Measurements from ENCODE around the gene NT5DC1. TPM values are rescaled to one million over a fixed set of nuclear protein-coding genes. Genes with fewer than 3 reads are reported as not detected.

The NT5DC1 gene
- total RNA-seq, 1 donor from 2014 or later = 49.7 TPM

DNA sequence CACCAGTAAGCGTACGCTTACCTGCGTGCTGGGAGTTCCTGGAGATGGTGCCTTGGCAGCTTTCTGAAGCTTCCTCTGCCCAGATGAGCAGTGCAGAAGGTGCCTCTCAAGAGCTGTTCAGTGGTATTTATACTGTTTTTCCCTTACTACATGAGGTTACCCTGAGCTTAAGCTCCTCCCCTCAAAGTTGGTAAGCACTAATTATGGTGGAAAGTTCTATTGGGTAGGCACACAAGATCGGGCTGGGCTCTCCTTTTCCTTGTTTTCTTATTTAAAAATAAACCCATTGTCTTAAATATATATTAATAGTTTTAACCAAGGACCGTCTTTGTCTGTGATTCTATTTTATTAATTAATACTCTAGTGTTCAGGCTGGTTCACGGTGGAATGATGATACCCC, 25.4 kb downstream of the NT5DC1 start, which contains the start of gene COL10A1:
Gene COL10A1 (minus strand): TSS at position 101 of the 400 bp plus-strand sequence. CDS start 640 bp downstream, outside the sequence.
- DNase-seq = no peak
- TF ChIP-seq, protein P1, sequence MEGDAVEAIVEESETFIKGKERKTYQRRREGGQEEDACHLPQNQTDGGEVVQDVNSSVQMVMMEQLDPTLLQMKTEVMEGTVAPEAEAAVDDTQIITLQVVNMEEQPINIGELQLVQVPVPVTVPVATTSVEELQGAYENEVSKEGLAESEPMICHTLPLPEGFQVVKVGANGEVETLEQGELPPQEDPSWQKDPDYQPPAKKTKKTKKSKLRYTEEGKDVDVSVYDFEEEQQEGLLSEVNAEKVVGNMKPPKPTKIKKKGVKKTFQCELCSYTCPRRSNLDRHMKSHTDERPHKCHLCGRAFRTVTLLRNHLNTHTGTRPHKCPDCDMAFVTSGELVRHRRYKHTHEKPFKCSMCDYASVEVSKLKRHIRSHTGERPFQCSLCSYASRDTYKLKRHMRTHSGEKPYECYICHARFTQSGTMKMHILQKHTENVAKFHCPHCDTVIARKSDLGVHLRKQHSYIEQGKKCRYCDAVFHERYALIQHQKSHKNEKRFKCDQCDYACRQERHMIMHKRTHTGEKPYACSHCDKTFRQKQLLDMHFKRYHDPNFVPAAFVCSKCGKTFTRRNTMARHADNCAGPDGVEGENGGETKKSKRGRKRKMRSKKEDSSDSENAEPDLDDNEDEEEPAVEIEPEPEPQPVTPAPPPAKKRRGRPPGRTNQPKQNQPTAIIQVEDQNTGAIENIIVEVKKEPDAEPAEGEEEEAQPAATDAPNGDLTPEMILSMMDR (IDR thresholded peaks at IDR 0.05) = no peak
- Histone ChIP-seq H3K27ac (no peak within 1 kb of the TSS), H3K36me3 (no peaks in the 10 kb centered on the region), H3K4me1 (peaks cover 9% of the 10 kb centered on the region), H3K9me3 (no peaks in the 10 kb centered on the region), H3K4me3 (no peak within 1 kb of the TSS), H3K27me3 (no peaks in the 10 kb centered on the region)
- intact Hi-C loops (cut with DNase I) = no loop called here
- no peak for ATAC-seq

GRCh38 chr6:116127771-116128493, 27.3 kb downstream of the NT5DC1 start:
- Histone ChIP-seq H3K4me3 (no peak overlapping the region), H3K4me1 (peaks cover 9% of the 10 kb centered on the region), H3K9me3 (no peaks in the 10 kb centered on the region), H3K36me3 (no peaks in the 10 kb centered on the region), H3K27me3 (no peaks in the 10 kb centered on the region), H3K27ac (no peak overlapping the region)
- intact Hi-C loops (cut with DNase I) = no loop called here
- no peak for ATAC-seq
- no peak for DNase-seq
- TF ChIP-seq, protein P1 (IDR thresholded peaks at IDR 0.05) = no peak

GRCh38 chr6:116133453-116133852, 32.8 kb downstream of the NT5DC1 start:
- no peaks in the 10 kb centered on the region for H3K27me3 ChIP-seq
- no peak overlapping the region for H3K4me3 ChIP-seq
- DNase-seq (no peak), ATAC-seq (no peak)
- H3K27ac ChIP-seq = no peak overlapping the region
- peaks cover 1% of the 10 kb centered on the region for H3K4me1 ChIP-seq
- TF ChIP-seq, protein P1 (IDR thresholded peaks at IDR 0.05) = no peak
- H3K9me3 ChIP-seq = no peaks in the 10 kb centered on the region
- H3K36me3 ChIP-seq = no peaks in the 10 kb centered on the region
- intact Hi-C loops (cut with DNase I) = no loop called here

DNA sequence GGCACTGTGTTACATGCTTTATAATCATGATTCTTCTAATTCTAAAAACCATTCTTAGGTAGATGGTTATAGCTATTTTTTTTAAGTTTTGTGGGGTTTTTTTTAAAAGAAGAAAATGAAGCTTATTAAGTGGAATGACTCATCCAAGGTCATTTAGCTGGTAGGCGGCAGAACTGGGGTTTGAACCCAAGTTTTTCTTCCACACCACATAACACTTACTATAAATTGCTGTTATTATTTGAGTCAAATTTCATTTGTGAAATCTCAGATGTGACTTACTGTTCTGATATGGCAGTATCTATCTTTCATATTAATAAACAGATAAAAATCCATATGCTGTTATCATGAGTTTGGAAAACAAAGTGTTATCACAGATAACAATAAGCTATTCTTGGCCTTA, 35.7 kb downstream of the NT5DC1 start:
- Histone ChIP-seq H3K36me3 (no peaks in the 10 kb centered on the region), H3K4me1 (no peaks in the 10 kb centered on the region), H3K27me3 (no peaks in the 10 kb centered on the region), H3K4me3 (no peak overlapping the region), H3K9me3 (no peaks in the 10 kb centered on the region), H3K27ac (no peak overlapping the region)
- intact Hi-C loops (cut with DNase I) = no loop called here
- DNase-seq = no peak
- ATAC-seq = no peak
- TF ChIP-seq, protein P1 (IDR thresholded peaks at IDR 0.05) = no peak

- no peaks in the 10 kb centered on the region for H3K9me3 ChIP-seq
- H3K4me1 ChIP-seq = no peaks in the 10 kb centered on the region
- ATAC-seq (no peak), DNase-seq (no peak)
- H3K27ac ChIP-seq = no peak overlapping the region
- H3K4me3 ChIP-seq = no peak overlapping the region
- intact Hi-C loops (cut with DNase I) = no loop called here
- no peaks in the 10 kb centered on the region for H3K36me3 ChIP-seq
- H3K27me3 ChIP-seq = no peaks in the 10 kb centered on the region
- TF ChIP-seq, protein P1 (IDR thresholded peaks at IDR 0.05) = no peak
Observed at GRCh38 chr6:116136933-116137340, 36.3 kb downstream of the NT5DC1 start.

Data from upper lobe of right lung (tissue), 1 donor.